GM21786 (cell line): Measurements from ENCODE around the gene SH3RF3.
"Not testable (repeated sequence)": the region's sequence is repeated elsewhere in the genome, so short reads cannot be mapped to it uniquely, and the experiment has no call there.

Source experiments
- ATAC-seq: cut with Tn5 transposase; IDR thresholded peaks from one replicate; pipeline ENCODE4 v1.9.1; 2021; ENCODE audit not compliant: unreplicated experiment

The SH3RF3 gene

GRCh38 chr2:109155553-109156451 is 26.8 kb downstream of the SH3RF3 start:
- no peak for ATAC-seq

GRCh38 chr2:109157563-109158105 is 28.6 kb downstream of the SH3RF3 start:
- no peak for ATAC-seq

DNA sequence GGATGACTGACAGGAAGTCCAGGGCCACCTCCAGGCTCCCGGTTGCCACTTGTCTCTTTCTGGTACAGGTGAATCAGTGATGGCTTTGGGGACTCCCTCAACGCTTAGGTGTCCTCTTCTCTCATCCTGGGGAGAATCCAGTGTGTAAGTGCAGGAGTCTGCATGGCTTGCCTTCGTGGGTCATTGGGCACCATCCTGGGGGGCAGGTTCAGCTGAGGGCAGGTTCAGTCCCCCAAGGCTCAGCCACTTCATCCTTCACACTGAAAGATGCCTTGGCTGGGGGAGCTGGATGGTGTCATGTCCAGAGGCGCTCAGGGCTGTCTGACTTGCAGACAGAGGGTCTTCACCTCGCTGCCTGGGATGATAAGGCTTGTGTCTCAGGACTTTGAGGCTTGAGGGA is 29.2 kb downstream of the SH3RF3 start:
- no peak for ATAC-seq

DNA sequence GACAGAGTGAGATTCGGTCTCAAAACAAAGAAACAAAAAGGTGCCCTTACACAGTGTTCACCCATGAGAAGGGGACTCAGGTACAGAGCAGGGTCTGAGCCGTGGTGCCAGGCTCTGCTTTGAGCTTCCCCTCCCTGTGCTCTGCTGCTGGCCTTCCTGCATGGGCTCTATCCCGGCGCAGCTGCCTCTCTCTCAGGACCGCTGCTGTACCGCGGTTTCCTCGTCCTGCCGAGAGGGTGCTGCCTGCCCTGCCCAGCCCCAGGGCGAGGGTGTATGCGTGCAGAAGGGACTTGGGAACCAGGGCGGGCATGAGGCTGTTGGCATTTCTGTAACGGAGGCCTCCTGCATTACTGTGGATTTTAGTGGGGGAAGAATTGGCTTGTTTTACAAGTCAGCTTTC is 30.1 kb downstream of the SH3RF3 start:
- ATAC-seq: no peak

GRCh38 chr2:109160714-109161440 is 31.9 kb downstream of the SH3RF3 start:
- no peak for ATAC-seq

- not testable (repeated sequence) for ATAC-seq
Observed at GRCh38 chr2:109162367-109162766, 33.4 kb downstream of the SH3RF3 start.

DNA sequence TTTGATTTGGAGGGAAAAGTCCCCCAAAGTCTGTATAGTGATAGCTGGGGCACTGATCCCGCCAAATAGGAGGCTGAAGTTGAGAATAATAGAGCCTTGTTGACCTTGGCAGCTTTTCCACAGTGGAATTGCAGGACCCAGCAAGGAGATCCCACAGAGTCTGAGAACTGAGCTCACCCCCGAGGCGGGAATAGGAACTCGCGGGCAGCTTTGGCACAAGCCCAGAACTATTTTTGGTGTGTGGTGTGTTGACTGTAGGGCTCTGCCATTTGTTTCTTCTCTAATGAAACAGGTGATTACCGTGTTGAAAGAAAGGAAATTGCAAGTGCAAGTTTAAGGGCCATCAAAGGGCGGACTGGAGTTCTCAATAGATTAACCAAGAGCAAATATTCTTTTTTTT is 34.0 kb downstream of the SH3RF3 start:
- no peak for ATAC-seq

DNA sequence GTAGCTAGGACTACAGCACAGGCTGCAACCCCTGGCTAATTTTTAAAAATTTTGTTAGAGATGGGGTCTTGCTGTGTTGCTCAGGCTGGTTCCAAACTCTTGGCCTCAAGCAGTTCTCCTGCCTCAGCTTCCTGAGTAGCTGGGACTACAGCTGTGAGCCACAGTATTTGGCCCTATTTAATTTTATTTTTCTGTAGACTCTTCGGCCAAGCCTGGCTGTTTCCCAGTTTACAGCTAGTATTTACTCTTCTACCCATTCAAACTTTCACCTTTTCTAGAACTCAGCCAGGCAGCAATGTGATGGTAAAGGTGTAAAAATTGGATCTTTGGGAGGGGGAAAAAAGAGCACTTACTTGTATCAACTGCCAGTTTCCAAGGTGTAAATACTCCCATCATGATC is 35.3 kb downstream of the SH3RF3 start:
- no peak for ATAC-seq

- no peak for ATAC-seq
Observed at GRCh38 chr2:109164739-109165221, 35.8 kb downstream of the SH3RF3 start.

DNA sequence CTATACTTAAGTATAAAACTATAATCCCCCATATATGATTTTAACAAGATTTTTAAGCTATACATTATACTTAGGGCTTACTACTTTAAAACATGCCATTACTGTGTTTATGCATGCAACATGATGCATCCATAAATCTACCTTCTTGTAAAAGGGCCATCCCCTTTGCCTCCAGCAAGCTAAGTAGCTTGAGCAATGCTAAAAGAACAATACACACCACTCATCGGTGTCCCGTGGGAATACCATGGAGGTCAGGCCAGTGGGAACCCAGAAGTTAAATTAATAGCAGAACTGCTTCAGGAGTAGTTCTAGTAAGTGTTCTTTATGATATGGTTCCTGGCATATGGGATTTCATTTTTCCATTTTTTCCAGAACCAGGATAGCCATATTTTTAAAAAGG is 37.8 kb downstream of the SH3RF3 start:
- ATAC-seq: no peak

GRCh38 chr2:109168086-109168485 is 39.1 kb downstream of the SH3RF3 start:
- ATAC-seq: no peak

- no peak for ATAC-seq
Observed at GRCh38 chr2:109168716-109169115, 39.7 kb downstream of the SH3RF3 start.

DNA sequence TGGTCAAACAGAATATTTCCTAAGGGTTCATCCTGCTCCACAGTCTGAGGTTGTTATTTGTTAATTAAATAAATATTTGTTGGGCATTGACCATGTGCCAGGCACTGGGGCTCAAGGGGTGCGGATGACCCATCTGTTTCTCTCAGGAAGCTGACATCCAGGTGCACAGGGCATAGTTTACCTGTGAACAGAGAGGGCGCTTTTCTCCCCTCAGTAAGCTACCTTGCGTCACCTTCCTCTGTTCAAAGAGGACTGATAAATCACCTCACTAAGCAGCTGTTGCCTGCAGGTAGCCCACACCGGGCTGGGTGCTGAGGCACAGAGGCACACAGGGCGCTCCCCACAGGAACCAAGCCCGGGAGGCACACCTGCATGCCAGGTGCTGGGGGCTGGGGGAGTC is 41.6 kb downstream of the SH3RF3 start:
- ATAC-seq: no peak

- no peak for ATAC-seq
Observed at GRCh38 chr2:109171444-109172334, 42.7 kb downstream of the SH3RF3 start.

DNA sequence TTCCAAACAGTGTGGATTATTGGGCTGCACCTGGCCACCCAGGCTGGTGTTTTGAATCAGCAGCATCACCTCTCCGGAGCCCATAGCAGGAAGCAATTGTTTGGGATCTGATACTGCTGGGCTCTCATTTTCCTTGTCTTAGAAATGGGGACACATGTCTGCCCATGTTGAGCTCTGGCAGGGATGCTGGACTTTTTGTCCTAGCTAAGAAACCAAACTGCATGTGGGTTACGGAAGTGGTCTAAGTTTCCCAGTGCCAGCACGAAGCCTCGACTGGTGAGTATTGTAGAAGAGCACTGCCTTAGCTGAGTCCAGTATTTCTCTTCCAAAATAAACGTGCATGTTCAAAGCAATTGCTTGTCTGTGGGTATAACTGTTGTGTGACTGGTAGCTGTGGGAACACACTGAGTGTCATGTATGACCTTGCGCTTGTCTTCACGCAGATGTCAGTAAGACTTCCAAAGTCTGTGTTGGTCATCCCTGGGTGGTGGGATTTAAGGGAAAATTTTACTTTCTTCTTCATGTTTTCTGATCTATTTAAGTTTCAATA is 43.6 kb downstream of the SH3RF3 start:
- no peak for ATAC-seq

DNA sequence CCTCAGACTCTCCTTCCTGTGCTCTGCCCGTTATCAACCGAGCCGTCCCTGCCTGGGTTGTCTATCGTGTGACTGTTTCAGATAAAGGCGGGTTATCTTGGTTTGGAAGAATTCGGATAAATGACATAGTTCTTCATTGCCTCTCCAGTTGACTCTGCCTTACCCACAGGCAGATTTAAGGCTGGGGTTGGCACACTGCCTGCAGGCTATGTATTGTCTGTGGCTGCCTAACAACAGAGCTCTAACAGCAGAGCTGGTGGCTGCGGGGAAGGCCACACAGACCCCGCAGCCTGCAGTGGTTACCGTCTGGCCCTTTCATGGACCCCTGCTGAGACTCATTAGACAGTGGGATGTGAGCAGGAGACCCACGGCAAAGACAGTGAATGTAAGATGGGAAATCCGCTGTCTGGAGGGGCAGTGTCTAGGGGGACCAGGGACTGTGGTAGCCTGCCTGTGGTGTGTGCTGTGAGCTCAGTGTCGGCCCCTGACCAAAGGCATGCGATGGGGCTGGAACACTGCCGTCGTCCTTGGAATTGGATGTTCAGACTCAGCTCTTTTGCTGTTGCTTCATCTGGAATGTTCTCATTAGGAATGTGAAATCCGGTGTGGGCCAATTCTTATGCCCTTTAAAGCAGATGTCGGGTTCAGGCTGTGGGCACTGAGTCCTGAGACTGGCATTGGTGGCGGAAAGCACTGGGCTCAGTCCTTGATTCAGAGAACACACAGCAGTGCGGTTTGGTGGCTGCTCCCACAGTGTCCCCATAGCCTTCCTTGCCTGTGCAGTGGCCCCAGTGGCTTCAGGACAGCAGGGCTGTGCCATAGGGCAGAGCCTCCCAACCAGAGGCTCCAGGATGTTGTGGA is 44.5 kb downstream of the SH3RF3 start:
- ATAC-seq: no peak

DNA sequence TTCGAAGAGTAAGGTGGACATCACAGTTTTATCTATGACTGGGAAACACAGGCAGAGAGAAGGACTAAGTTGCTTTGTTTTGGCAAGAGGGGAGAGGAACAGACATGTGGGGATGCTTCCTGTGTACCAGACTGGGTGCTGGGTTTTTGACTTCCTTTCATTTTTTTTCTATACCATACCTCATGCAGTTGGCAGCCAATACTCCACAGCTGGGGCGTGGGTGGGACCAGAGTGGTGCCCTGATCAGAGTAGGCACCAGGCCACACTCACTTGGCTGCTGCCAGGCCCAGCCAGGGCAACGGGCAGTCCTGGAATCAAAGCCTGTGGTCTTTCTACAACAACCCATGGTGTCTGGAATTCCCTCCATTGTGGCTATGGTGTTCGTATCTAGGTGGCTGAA is 45.2 kb downstream of the SH3RF3 start:
- ATAC-seq: no peak

GRCh38 chr2:109174626-109175349 is 45.8 kb downstream of the SH3RF3 start:
- no peak for ATAC-seq

- ATAC-seq: no peak
Observed at GRCh38 chr2:109175350-109175678, 46.3 kb downstream of the SH3RF3 start.
